TTC549 (cell line): Measurements from ENCODE around the gene ZNF804B.

Experiments
- FAIRE-seq: peaks from 2 replicates; lab custom pipeline; 2012; peaks lifted over from hg19 to GRCh38; lab: Jason Lieb, UNC

ZNF804B gene

GRCh38 chr7:88985295-88985694 lies 225.8 kb downstream of the ZNF804B start:
- no peak for FAIRE-seq

- no peak for FAIRE-seq
These were observed 241.8 kb downstream of the ZNF804B start for GRCh38 chr7:89001306-89001705.

- FAIRE-seq: no peak
These were observed 243.8 kb downstream of the ZNF804B start for GRCh38 chr7:89002981-89003956.

GRCh38 chr7:89012016-89012415 lies 252.5 kb downstream of the ZNF804B start:
- no peak for FAIRE-seq

DNA sequence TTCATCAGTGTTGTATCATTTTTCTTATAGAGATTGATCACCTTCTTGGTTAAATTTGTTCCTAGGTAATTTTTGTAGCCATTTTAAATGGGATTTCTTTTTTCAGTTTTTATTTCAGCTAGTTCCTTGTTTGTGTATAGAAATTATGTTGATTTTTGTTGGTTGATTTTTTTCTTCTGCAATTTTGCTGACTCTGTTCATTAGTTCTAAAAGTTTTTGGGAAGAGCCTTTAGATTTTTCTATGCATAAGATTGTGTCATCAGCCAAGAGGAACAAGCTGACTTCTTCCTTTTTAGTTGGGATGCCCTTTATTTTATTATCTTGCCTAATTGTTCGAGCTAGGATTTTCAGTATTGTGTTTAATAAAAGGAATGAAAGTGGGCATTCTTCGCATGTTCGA lies 258.2 kb downstream of the ZNF804B start:
- FAIRE-seq: no peak

DNA sequence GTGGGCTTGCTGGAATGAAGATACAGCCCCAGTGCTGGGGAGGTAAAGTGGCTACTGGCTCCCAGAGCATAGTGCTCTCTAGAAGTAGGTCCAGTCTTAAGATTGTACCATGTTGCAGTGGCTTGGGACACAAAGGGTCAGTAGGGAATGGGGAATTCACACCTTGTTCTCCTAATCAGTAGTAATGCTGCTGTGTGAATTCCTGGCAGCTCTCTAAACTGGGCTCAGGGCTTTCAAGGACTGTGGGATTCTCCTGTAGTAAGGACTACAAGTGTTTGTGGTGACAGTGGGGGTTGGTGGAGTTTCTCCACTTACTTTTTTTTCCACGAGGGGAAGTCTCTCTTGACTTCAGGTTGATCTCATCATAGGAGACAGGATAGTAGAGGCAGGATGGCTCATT lies 262.2 kb downstream of the ZNF804B start:
- FAIRE-seq: no peak

DNA sequence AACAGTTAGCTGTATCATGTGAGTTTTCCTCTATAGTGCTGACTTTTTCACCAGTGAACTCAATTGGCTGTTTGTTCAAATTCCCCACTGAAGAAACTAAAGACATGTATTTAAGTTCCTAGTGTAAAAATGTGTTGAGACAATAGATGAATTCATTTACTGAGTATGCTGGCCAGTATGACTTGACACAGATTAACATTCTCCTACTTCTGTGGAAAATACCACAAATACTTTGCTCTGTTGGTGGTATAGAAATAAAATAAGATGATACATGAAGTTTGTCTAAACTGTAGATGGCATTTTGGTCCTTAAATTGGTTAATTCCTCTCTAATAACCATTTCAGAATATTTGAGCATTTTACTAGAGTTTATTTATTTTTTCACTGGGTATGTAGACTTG lies 263.7 kb downstream of the ZNF804B start:
- FAIRE-seq: no peak

- no peak for FAIRE-seq
These were observed 264.4 kb downstream of the ZNF804B start for GRCh38 chr7:89023877-89024276.

GRCh38 chr7:89027781-89028180 lies 268.3 kb downstream of the ZNF804B start:
- no peak for FAIRE-seq

- no peak for FAIRE-seq
These were observed 268.8 kb downstream of the ZNF804B start for GRCh38 chr7:89028319-89028718.

- FAIRE-seq: no peak
These were observed 270.4 kb downstream of the ZNF804B start for GRCh38 chr7:89029864-89030263.

DNA sequence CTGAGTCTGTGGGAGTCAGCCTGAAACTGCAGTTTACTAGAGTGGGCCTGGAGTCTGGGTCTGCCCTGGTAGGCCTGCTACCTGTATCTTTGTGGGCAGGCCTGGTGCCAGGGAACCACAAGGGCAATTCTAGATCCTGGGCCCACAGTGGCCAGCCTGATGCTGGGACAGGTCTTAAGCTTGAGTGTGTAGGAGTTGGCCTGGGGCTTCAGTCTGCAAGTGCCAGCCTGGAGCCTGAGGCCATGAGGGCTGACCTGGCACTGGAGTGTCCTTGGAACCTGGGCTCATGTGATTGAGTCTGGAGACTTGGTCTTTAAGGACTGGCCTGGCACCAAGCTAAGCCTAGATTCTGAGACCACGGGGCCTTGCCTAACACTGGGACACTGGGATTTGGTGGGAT lies 281.7 kb downstream of the ZNF804B start:
- no peak for FAIRE-seq

GRCh38 chr7:89042940-89043339 lies 283.4 kb downstream of the ZNF804B start:
- no peak for FAIRE-seq

DNA sequence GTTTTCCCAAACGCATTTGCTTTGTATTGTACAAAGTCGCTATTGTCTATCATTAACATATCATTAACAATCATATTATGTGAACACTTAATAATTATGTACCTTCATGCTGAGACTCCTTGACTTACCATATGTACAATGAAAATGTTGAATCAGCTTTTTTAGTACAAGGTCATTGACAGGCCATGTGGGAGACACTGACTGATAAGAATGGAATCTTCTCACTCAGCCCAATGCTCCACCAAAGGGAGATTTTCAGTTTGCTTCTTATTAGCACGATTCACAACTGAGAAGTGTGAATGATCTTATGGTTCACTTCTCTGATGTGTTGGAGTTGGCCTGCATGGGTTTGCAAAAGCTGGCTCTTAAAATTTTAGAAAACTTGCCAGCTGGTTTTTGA lies 289.5 kb downstream of the ZNF804B start:
- FAIRE-seq: no peak

- no peak for FAIRE-seq
These were observed 293.6 kb downstream of the ZNF804B start for GRCh38 chr7:89053130-89053529.

DNA sequence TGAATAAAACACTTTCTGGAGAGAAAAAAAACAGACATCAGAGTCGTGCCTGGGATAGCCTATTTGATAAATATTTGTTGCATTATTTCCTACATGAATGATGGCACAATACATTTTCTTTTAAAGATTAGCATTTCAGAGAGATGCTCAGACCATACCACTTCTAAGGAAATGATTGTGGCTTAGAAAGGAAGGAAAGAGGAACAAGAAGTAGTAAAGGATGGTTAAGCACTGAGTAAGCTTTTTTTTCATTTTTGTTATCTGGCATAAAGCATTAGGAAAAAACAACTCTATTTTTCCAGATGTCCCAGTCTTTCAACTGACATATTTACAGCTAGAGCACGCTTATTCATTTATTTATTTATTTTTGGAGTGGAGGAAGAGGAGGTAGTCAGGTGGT lies 294.9 kb downstream of the ZNF804B start:
- no peak for FAIRE-seq

GRCh38 chr7:89060234-89060633 lies 300.7 kb downstream of the ZNF804B start:
- FAIRE-seq: no peak

DNA sequence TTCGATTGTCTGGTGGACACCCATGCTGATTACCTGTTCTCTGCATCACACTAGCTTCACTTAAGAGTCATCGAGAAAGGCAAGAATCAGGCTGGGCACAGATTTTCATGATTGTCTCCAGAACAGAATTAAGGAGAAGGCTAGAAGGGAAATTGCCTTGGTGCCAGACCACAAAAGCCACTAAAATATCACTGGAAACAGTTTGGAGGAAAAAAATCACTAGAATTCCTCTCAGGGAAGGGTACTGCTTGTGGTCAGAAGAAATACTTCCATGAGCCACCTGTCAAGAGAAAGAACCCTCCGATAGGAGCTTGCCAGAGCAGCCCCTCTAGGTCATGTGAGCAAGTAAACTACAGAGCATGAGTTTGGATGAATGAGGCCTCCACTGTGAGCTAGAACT lies 305.3 kb downstream of the ZNF804B start:
- FAIRE-seq: no peak

DNA sequence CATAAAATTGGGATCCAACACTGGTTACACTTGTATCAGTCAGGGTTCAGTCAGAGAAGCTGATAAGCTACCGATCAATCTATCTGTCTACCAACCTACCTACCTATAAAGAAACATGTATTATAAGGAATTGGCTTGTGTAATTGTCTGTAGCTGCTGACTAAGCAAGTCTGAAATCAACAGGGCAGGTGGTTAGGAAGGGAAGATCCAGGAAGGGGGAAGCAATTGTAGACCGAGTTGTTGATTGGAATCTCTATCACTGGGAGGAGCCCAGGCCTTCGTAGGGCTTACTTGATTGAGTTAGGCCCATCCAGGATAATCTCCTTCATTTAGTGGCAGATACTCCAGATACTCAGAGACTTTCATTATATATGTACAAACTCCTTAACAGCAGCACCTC lies 307.5 kb downstream of the ZNF804B start:
- FAIRE-seq: no peak

DNA sequence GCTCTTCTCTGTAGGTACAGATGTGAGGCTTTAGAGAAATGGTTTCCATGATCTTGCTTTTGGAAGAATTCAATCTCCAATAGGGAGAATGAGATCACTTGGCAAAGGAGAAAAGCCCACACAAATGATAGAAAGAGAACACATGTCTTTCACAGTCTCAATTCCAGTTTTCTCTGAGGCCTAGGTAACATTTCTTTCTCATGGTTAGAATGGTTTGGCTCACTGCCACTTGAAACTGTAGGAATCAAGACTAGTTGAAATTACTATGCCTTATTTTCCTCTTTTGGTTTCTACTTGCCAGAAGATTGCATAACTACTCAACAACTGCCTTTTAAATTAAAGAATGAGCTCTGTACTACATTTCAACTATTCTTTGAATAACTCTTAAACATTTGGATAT lies 312.6 kb downstream of the ZNF804B start:
- FAIRE-seq: no peak

DNA sequence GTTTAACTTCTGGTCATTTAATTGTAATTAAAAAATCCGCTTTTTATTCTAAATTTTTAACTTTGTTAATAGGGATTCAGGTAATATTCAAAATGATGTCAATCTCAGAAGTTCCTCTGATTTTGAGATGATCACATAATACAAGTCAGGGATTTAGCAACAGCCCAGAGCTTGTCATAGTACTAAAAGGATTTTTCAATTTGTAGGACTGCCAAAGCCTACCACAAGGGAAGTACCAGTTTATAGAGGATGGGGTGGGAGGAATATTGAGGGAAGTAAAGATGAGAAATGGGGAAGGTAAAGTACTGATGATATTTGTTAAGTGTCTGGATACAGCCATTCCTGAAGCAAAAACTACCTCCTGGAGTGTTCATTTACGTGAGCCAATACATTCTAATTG lies 314.3 kb downstream of the ZNF804B start:
- FAIRE-seq: no peak

DNA sequence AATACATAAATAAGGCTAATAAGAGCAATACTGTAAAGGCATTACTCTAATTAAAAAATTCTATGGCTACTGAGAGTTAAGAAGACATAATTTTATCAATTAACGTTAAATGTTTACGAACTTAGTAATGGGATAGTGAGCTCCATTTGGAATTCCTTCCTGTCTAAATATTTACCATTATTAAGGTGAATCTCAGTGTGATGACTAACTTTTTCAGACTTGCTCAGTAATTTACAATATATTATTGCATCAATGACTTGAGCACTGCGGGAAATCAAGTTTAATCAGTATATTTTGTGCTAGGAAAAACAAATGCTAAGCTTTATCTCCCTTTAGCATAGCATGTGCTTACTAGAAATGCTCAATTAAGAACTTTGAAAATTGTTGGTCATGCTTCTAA lies 318.5 kb downstream of the ZNF804B start:
- FAIRE-seq: no peak

GRCh38 chr7:89085580-89085979 lies 326.1 kb downstream of the ZNF804B start:
- FAIRE-seq: no peak

- FAIRE-seq: no peak
These were observed 332.1 kb downstream of the ZNF804B start for GRCh38 chr7:89091550-89091949.
